Kidney (tissue), 14 donors: Measurements from ENCODE around the gene FBXO41. TPM values are rescaled to one million over a fixed set of nuclear protein-coding genes. Genes with fewer than 3 reads are reported as not detected.
"Not testable (repeated sequence)": the region's sequence is repeated elsewhere in the genome, so short reads cannot be mapped to it uniquely, and the experiment has no call there.

Source experiments
- DNase-seq, 5 donors: peaks; one replicate each; pipeline ENCODE4 v3.0.0-alpha.2; 2013 to 2020
- FAIRE-seq: peaks from 2 replicates; lab custom pipeline; 2012; peaks lifted over from hg19 to GRCh38; lab: Jason Lieb, UNC
- H3K27ac ChIP-seq, 2 donors: one replicate each; pipeline ENCODE4 v1.7.0; 2013; ENCODE audit warnings: low read depth in 2 of 2, low read length in 2 of 2, inconsistent platforms in 1 of 2
- H3K27me3 ChIP-seq: one replicate; pipeline ENCODE4 v1.7.1; 2013; ENCODE audit warnings: low read length, inconsistent platforms; ENCODE audit not compliant: control insufficient read depth, insufficient read depth
- H3K36me3 ChIP-seq, 3 donors: one replicate each; pipeline versions ENCODE4 v1.7.0 to v1.7.1; 2013; ENCODE audit warnings: low read length in 3 of 3, control low read depth in 1 of 3, inconsistent platforms in 1 of 3; ENCODE audit not compliant: insufficient read depth in 3 of 3, control insufficient read depth in 2 of 3
- H3K4me1 ChIP-seq, 3 donors: one replicate each; pipeline versions ENCODE4 v1.7.0 to v1.7.1; 2013; ENCODE audit warnings: low read length in 3 of 3, inconsistent platforms in 1 of 3, low read depth in 1 of 3; ENCODE audit not compliant: control insufficient read depth in 2 of 3, insufficient read depth in 2 of 3
- H3K4me3 ChIP-seq, 3 donors: one replicate each; pipeline versions ENCODE4 v1.7.0 to v1.8.1; 2013; ENCODE audit warnings: low read length in 3 of 3, control low read depth in 1 of 3, inconsistent platforms in 1 of 3
- H3K9ac ChIP-seq, 3 donors: one replicate each; pipeline versions ENCODE4 v1.7.0 to v1.7.1; 2013; ENCODE audit warnings: low read length in 3 of 3, control low read depth in 1 of 3, inconsistent platforms in 1 of 3
- H3K9me3 ChIP-seq, 3 donors: one replicate each; pipeline versions ENCODE4 v1.7.0 to v1.7.1; 2013; ENCODE audit warnings: low read length in 3 of 3, control low read depth in 1 of 3, inconsistent platforms in 1 of 3; ENCODE audit not compliant: control insufficient read depth in 2 of 3, insufficient read depth in 1 of 3
- intact Hi-C: fragments of 100-400 bp; cut with DNase I; formaldehyde crosslinking; loops from one replicate; pipeline ENCODE4 v1.11.1; 2022
- polyA plus RNA-seq: library from polyadenylated mRNA; stranded (reverse); fragments of 350-450 nt; fragmentation: Illumina TruSeq; extraction: RNeasy Lipid Tissue Mini Kit (QIAGEN cat#74804); gene quantifications from one replicate; pipeline ENCODE4 v1.2.3, GENCODE V29; 2014; ENCODE audit warnings: low read depth, low replicate concordance; ENCODE audit not compliant: insufficient read depth
- total RNA-seq: library from RNA; stranded (reverse); fragmentation: NEBNext Ultra II Directional; extraction: Animal tissue kit (Norgen Biotek cat#: 25700); gene quantifications from one replicate; pipeline ENCODE4 v1.2.1, GENCODE V29; 2021
- TF ChIP-seq, protein P1 (sequence below): IDR thresholded peaks from 3 replicates; pipeline ENCODE4 v1.5.1; 2012; ENCODE audit warnings: mild to moderate bottlenecking, moderate library complexity, borderline replicate concordance; ENCODE audit not compliant: insufficient read depth; ENCODE audit errors: extremely low read depth
- donor health status: control.
- donor health status: control.
- donor health status: control.
- donor health status: control.
- donor health status: control.
- donor health status: DM: yes; HTN: yes; CAD: no.
- donor health status: Normal renal cell carcinoma (clear cell type).

Gene FBXO41
- total and polyA plus RNA-seq, 2 donors from 2014 or later = 0.49 to 5.2 TPM

DNA sequence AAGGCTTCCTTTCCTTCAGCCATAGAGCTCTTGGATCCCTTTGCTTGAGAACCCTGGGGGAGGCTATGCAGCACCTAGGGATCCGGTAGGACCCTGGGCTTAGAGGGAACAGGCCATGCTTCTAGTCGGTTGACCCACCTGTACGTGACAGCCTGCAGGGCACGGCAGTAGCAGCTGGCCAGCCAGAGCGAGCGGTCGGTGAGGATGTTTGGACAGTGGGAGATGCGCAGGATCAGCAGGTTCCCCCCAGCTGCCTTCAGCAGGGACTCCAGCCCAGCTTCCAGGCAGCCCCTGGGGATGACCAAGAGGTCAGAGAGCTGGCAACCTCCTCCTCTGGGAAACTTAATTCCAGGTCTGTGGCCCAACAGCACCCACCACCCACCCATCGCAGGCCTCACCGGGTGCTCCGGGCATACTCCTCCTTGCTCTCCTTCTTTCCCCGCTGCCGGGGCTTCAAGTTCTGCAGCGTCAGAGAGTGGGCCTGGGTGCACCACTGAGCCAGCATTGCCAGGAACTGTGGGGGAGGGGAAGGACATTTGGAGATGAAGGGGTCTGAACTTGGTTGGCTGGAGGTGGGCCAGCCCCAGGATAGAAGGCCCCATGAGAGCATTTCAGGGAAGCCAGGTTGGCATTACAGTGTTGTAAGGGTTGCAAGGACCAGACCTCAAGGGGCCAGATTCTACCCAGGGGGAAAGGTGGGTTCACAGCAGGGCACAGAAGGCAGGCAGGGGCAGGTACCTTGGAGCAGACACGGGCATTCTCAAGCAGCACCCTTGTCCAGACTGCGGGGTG is 20.5 kb downstream of the FBXO41 start:
- FAIRE-seq (no peak), DNase-seq (no peak)
- Histone ChIP-seq H3K4me1 (peaks cover 0 to 5% (median 0%) of the 10 kb centered on the region in 3 donors), H3K9ac (no peak overlapping the region), H3K27me3 (peaks cover 16% of the 10 kb centered on the region), H3K9me3 (no peaks in the 10 kb centered on the region), H3K27ac (no peak overlapping the region), H3K36me3 (no peaks in the 10 kb centered on the region), H3K4me3 (no peak overlapping the region)
- TF ChIP-seq, protein P1, sequence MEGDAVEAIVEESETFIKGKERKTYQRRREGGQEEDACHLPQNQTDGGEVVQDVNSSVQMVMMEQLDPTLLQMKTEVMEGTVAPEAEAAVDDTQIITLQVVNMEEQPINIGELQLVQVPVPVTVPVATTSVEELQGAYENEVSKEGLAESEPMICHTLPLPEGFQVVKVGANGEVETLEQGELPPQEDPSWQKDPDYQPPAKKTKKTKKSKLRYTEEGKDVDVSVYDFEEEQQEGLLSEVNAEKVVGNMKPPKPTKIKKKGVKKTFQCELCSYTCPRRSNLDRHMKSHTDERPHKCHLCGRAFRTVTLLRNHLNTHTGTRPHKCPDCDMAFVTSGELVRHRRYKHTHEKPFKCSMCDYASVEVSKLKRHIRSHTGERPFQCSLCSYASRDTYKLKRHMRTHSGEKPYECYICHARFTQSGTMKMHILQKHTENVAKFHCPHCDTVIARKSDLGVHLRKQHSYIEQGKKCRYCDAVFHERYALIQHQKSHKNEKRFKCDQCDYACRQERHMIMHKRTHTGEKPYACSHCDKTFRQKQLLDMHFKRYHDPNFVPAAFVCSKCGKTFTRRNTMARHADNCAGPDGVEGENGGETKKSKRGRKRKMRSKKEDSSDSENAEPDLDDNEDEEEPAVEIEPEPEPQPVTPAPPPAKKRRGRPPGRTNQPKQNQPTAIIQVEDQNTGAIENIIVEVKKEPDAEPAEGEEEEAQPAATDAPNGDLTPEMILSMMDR = no peak
- intact Hi-C loops = no loop called here

DNA sequence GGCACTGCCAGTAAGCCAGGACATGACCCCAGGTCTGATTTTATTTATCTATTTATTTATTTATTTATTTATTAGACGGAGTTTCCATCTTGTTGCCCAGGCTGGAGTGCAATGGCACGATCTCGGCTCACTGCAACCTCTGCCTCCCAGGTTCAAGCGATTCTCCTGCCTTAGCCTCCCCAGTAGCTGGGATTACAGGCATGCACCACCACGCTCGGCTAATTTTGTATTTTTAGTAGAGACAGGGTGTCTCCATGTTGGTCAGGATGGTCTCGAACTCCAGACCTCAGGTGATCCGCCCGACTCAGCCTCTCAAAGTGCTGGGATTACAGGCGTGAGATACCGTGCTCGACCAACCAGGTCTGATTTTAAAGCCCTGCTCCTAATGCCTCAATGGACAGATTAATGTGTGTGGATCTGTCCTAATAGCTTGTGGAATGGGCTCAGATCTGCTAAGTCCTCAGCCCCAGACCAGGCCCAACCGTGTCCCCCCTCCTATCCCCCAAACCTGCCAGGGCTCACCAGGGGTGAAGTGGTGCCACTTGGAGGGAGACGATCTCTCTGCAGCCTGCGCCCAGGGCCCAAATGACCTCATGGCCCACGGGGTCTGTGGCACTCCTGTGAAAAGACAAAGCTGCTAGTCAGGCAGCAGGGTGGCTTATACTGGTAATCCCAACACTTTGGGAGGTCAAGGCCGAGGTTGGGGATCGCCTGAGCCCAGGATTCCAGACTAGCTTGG is 21.4 kb downstream of the FBXO41 start:
- FAIRE-seq = not testable (repeated sequence)

DNA sequence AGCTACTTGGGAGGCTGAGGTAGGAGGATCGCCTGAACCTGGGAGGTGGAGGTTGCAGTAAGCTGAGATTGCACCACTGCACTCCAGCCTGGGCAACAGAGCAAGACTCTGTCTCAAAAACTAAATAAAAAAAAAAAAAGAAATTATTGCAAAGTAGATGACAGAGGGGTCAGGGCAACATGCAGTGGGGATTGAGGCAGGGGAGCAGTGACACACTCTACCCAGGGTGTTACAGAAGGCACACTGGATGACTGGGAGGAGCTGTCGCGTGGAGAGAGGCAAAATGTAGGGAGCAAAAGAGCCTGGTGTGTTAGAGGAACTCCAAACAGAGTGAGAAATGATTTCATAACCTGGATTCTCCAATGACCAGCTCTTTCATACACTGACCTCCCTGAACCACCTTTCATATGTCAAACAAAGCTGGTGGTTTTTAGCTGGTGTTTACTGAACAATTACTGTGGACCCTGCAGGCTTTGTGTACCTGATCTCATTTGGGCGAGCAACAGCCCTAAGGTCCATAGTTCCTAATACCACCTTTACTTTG is 22.1 kb downstream of the FBXO41 start:
- no peaks in the 10 kb centered on the region for H3K36me3 ChIP-seq
- no peak overlapping the region for H3K27ac ChIP-seq
- TF ChIP-seq, protein P1 = no peak
- no peaks in the 10 kb centered on the region for H3K9me3 ChIP-seq
- intact Hi-C loops = no loop called here
- FAIRE-seq = no peak
- H3K4me1 ChIP-seq = no peaks in the 10 kb centered on the region
- H3K4me3 ChIP-seq = no peak overlapping the region
- no peak overlapping the region for H3K9ac ChIP-seq
- no peak for DNase-seq
- H3K27me3 ChIP-seq = peaks cover 2% of the 10 kb centered on the region

More for the DNA sequence above, 21.4 kb downstream of the FBXO41 start:
- H3K9me3 ChIP-seq, H3K27me3 ChIP-seq, H3K9ac ChIP-seq, H3K4me1 ChIP-seq, H3K4me3 ChIP-seq, H3K36me3 ChIP-seq, intact Hi-C loops, DNase-seq, H3K27ac ChIP-seq: not testable (repeated sequence)
